RWPE2 (cell line): ENCODE measurements around the gene RPL22.

ENCODE experiments used
- ATAC-seq: fragments of 200-7000 bp; cut with Tn5 transposase; 3 replicates; pipeline ENCODE4 v1.9.1; 2021; ENCODE audit warnings: low read depth
- DNase-seq: peaks from one replicate; pipeline ENCODE4 v3.0.0-alpha.2; 2020; ENCODE audit warnings: low spot score
- H3K27ac ChIP-seq: fragments of 450-650 bp; 2 replicates; pipeline ENCODE4 v1.5.1; 2017; ENCODE audit warnings: mild to moderate bottlenecking; ENCODE audit not compliant: poor library complexity, severe bottlenecking
- H3K27me3 ChIP-seq: fragments of 250-450 bp; sonication (Bioruptor Pico); 2 replicates; pipeline ENCODE4 v1.5.1; 2021; ENCODE audit warnings: mild to moderate bottlenecking, moderate library complexity; ENCODE audit not compliant: insufficient read depth, poor library complexity, severe bottlenecking
- H3K36me3 ChIP-seq: fragments of 250-450 bp; sonication (Bioruptor Pico); 2 replicates; pipeline ENCODE4 v1.5.1; 2020; ENCODE audit warnings: low read depth, mild to moderate bottlenecking, moderate library complexity
- H3K4me1 ChIP-seq: fragments of 250-450 bp; sonication (Bioruptor Pico); 2 replicates; pipeline ENCODE4 v1.5.1; 2021; ENCODE audit warnings: mild to moderate bottlenecking, moderate library complexity; ENCODE audit not compliant: insufficient read depth, poor library complexity, severe bottlenecking
- H3K4me3 ChIP-seq: fragments of 250-450 bp; sonication (Bioruptor Pico); 2 replicates; pipeline ENCODE4 v1.5.1; 2021; ENCODE audit warnings: mild to moderate bottlenecking, moderate library complexity; ENCODE audit not compliant: severe bottlenecking
- H3K9me3 ChIP-seq: fragments of 250-450 bp; sonication (Bioruptor Pico); 2 replicates; pipeline ENCODE4 v1.5.1; 2021; ENCODE audit warnings: mild to moderate bottlenecking, moderate library complexity; ENCODE audit not compliant: severe bottlenecking
- TF ChIP-seq, protein P1 (sequence below): fragments of 450-650 bp; IDR thresholded peaks from one replicate; pipeline ENCODE4 v1.5.1; 2017; ENCODE audit warnings: mild to moderate bottlenecking, moderate library complexity; ENCODE audit not compliant: poor library complexity, severe bottlenecking

Gene RPL22

DNA sequence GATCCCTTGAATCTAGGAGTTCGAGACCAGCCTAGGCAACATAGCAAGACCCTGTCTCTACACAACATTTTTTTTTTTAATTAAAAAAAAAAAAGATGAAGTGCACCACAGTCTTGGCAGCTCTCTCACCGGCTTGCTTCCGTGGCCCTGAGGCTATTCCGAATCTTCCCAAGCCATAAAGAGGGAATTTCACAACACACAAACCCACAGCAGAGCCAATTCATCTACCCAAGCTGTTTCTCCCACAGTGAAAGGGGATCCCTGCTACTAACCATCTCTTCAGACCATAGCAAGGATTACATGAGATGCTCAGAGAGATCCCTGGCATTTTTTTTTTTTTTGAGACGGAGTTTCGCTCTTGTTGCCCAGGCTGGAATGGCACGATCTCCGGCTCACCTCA lies 10.9 kb downstream of the RPL22 start:
- TF ChIP-seq, protein P1, sequence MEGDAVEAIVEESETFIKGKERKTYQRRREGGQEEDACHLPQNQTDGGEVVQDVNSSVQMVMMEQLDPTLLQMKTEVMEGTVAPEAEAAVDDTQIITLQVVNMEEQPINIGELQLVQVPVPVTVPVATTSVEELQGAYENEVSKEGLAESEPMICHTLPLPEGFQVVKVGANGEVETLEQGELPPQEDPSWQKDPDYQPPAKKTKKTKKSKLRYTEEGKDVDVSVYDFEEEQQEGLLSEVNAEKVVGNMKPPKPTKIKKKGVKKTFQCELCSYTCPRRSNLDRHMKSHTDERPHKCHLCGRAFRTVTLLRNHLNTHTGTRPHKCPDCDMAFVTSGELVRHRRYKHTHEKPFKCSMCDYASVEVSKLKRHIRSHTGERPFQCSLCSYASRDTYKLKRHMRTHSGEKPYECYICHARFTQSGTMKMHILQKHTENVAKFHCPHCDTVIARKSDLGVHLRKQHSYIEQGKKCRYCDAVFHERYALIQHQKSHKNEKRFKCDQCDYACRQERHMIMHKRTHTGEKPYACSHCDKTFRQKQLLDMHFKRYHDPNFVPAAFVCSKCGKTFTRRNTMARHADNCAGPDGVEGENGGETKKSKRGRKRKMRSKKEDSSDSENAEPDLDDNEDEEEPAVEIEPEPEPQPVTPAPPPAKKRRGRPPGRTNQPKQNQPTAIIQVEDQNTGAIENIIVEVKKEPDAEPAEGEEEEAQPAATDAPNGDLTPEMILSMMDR = no peak
- H3K36me3 ChIP-seq = peaks cover 73% of the 10 kb centered on the region

GRCh38 chr1:6185635-6186382 lies 13.6 kb downstream of the RPL22 start:
- TF ChIP-seq, protein P1 = peak; percentile 59
- DNase-seq (no peak), ATAC-seq (no peak)
- no peak overlapping the region for H3K4me3 ChIP-seq
- peaks cover 49% of the 10 kb centered on the region for H3K36me3 ChIP-seq
- H3K27me3 ChIP-seq = peaks cover 7% of the 10 kb centered on the region
- H3K4me1 ChIP-seq = no peaks in the 10 kb centered on the region
- peak overlapping the region; percentile 8 for H3K27ac ChIP-seq
- H3K9me3 ChIP-seq = no peaks in the 10 kb centered on the region

More for the DNA sequence above, 10.9 kb downstream of the RPL22 start:
- ATAC-seq (no peak), DNase-seq (no peak)
- H3K4me3 ChIP-seq = no peak overlapping the region
- no peaks in the 10 kb centered on the region for H3K27me3 ChIP-seq
- no peaks in the 10 kb centered on the region for H3K9me3 ChIP-seq
- no peak overlapping the region for H3K27ac ChIP-seq
- no peaks in the 10 kb centered on the region for H3K4me1 ChIP-seq

- H3K36me3 ChIP-seq = peaks cover 42% of the 10 kb centered on the region
These were observed 14.2 kb downstream of the RPL22 start for GRCh38 chr1:6185151-6185550.

GRCh38 chr1:6184083-6184783 lies 15.2 kb downstream of the RPL22 start:
- no peak for ATAC-seq
- Histone ChIP-seq H3K4me1 (no peaks in the 10 kb centered on the region), H3K27ac (peak overlapping the region; percentile 8), H3K9me3 (no peaks in the 10 kb centered on the region), H3K4me3 (no peak overlapping the region), H3K36me3 (peaks cover 33% of the 10 kb centered on the region), H3K27me3 (peaks cover 11% of the 10 kb centered on the region)
- TF ChIP-seq, protein P1 = no peak
- DNase-seq = no peak

More at GRCh38 chr1:6185151-6185550, 14.2 kb downstream of the RPL22 start:
- Histone ChIP-seq H3K27me3 (peaks cover 10% of the 10 kb centered on the region), H3K9me3 (no peaks in the 10 kb centered on the region), H3K4me1 (no peaks in the 10 kb centered on the region), H3K27ac (peak overlapping the region; percentile 8), H3K4me3 (no peak overlapping the region)
- ATAC-seq (no peak), DNase-seq (no peak)
- TF ChIP-seq, protein P1 = no peak

- Histone ChIP-seq H3K36me3 (peaks cover 26% of the 10 kb centered on the region), H3K9me3 (no peaks in the 10 kb centered on the region), H3K27ac (peak overlapping the region; percentile 8), H3K4me1 (no peaks in the 10 kb centered on the region), H3K4me3 (no peak overlapping the region), H3K27me3 (peaks cover 17% of the 10 kb centered on the region)
- ATAC-seq = peak; percentile 60
- TF ChIP-seq, protein P1 = peak; percentile 30
- no peak for DNase-seq
These were observed 15.8 kb downstream of the RPL22 start for GRCh38 chr1:6183520-6183989.
